ENCODE measurements around the gene LRP4.

LRP4 gene

DNA sequence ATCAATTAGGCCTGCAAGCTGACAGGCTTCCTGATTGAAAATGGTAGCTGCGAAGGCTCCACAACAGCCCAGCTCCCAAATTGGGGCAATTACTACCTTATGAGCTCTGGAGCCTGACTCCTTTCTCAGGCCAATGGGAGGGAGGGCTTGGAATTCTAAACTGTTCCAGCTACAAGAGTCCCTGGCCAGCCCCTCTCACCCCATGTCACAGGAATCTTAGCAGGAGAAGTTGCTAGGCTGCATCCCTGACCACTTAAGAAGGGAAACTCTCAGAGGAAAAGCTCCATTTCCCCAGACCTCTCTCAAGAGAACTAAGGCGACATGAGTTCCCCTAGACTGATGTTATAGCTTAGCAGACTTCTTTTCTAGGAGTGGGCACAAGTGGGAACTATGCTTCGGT lies 4.9 kb downstream of the LRP4 start:
- DNase-seq (ENCODE audit: low spot score) = no peak
- TF ChIP-seq CTCF (IDR thresholded peaks at IDR 0.05; ENCODE audit: extremely low read depth, insufficient read depth, missing control alignments) = no peak
- in situ Hi-C loops (cut with MboI; ENCODE audit: low pct_unique_long_range_greater_than_20kb, low sequenced_read_pairs, unreplicated experiment) = no loop called here

GRCh38 chr11:46912526-46913150 lies 5.7 kb downstream of the LRP4 start:
- no peak for DNase-seq (ENCODE audit: low spot score)
- in situ Hi-C loops (cut with MboI; ENCODE audit: low pct_unique_long_range_greater_than_20kb, low sequenced_read_pairs, unreplicated experiment) = no loop called here
- TF ChIP-seq CTCF (IDR thresholded peaks at IDR 0.05; ENCODE audit: extremely low read depth, insufficient read depth, missing control alignments) = no peak

DNA sequence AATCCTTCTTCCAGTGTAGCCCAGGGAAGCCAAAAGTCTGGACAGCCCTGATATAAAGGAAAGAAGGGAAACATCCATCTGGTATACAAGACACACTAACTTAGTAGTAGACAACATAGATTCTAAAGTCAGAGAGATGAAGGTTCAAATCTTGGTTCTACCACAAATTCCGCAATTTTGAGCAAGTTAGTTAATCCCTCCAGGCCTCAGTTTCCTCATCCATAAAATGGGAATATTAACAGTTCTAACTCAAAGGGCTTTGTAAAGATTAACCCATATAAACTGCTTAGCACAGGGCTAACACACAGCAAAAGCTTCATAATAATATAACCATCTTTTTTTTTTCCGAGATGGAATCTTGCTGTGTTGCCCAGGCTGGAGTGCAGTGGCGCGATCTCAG lies 10.7 kb downstream of the LRP4 start:
- no peak for DNase-seq (ENCODE audit: low spot score)
- no peak for TF ChIP-seq CTCF (IDR thresholded peaks at IDR 0.05; ENCODE audit: extremely low read depth, insufficient read depth, missing control alignments)
- in situ Hi-C loops (cut with MboI; ENCODE audit: low pct_unique_long_range_greater_than_20kb, low sequenced_read_pairs, unreplicated experiment) = no loop called here

GRCh38 chr11:46906609-46907041 lies 11.7 kb downstream of the LRP4 start:
- in situ Hi-C loops (cut with MboI; ENCODE audit: low pct_unique_long_range_greater_than_20kb, low sequenced_read_pairs, unreplicated experiment) = no loop called here
- TF ChIP-seq CTCF (IDR thresholded peaks at IDR 0.05; ENCODE audit: extremely low read depth, insufficient read depth, missing control alignments) = no peak
- no peak for DNase-seq (ENCODE audit: low spot score)

GRCh38 chr11:46905806-46906205 lies 12.5 kb downstream of the LRP4 start:
- DNase-seq (ENCODE audit: low spot score) = no peak
- in situ Hi-C loops (cut with MboI; ENCODE audit: low pct_unique_long_range_greater_than_20kb, low sequenced_read_pairs, unreplicated experiment) = no loop called here
- TF ChIP-seq CTCF (IDR thresholded peaks at IDR 0.05; ENCODE audit: extremely low read depth, insufficient read depth, missing control alignments) = no peak

DNA sequence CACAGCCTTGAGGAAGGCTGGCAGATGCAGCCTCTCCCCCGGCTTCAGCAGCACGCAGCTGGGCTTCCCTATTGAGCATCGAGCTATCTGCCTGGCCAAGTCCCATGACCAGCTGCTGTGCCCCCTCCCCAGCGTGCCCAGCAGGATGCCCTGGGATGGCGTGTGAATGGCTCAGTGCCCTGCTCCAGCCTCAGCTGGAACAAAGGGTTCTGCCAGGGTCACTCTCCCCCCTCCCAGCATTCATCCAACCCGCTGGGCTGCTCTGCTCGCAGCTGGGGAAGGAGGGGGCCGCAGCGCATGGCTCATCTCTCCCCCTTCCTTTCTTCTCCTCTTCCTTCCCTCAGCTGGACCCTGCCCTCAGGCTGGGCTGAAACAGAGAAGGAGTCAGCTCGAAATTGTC lies 14.5 kb downstream of the LRP4 start:
- no peak for TF ChIP-seq CTCF (IDR thresholded peaks at IDR 0.05; ENCODE audit: extremely low read depth, insufficient read depth, missing control alignments)
- in situ Hi-C loops (cut with MboI; ENCODE audit: low pct_unique_long_range_greater_than_20kb, low sequenced_read_pairs, unreplicated experiment) = no loop called here
- no peak for DNase-seq (ENCODE audit: low spot score)

Measured in GM13977 (cell line).